Left ventricle myocardium inferior (tissue), 1 donor: ENCODE measurements around the gene SYPL2. TPM values are rescaled to one million over a fixed set of nuclear protein-coding genes. Genes with fewer than 3 reads are reported as not detected.
A peak's percentile ranks its signal among the peaks of the same experiment; 100 is the strongest.

Experiments used
- DNase-seq: peaks from one replicate; pipeline ENCODE4 v3.0.0-alpha.2; 2020
- H3K27ac ChIP-seq: fragments of 200-600 bp; replicated peaks from 2 replicates; pipeline ENCODE4 v1.8.0; 2021
- H3K27me3 ChIP-seq: fragments of 200-600 bp; 2 replicates; pipeline ENCODE4 v1.8.0; 2021; ENCODE audit warnings: low read depth
- H3K36me3 ChIP-seq: fragments of 200-600 bp; 2 replicates; pipeline ENCODE4 v1.8.0; 2021
- H3K4me1 ChIP-seq: fragments of 200-600 bp; 2 replicates; pipeline ENCODE4 v1.8.0; 2021
- H3K4me3 ChIP-seq: fragments of 200-600 bp; 2 replicates; pipeline ENCODE4 v1.8.0; 2021; ENCODE audit warnings: mild to moderate bottlenecking, moderate library complexity
- H3K9me3 ChIP-seq: fragments of 200-600 bp; replicated peaks from 2 replicates; pipeline ENCODE4 v1.8.0; 2021
- intact Hi-C: fragments of 100-400 bp; cut with micrococcal nuclease; formaldehyde crosslinking; loops from one replicate; pipeline ENCODE4 v1.11.0; 2022
- total RNA-seq: library from RNA; stranded (reverse); fragmentation: NEBNext Ultra II Directional; extraction: Animal tissue kit (Norgen Biotek cat#: 25700); gene quantifications from one replicate; pipeline ENCODE4 v1.2.1, GENCODE V29; 2021
- TF ChIP-seq, protein P1 (sequence below): fragments of 200-600 bp; IDR thresholded peaks from 2 replicates; pipeline ENCODE4 v1.8.0; 2021; ENCODE audit warnings: antibody characterized with exemption, mild to moderate bottlenecking, borderline replicate concordance
- donor health status: DM: no; HTN: yes; CAD: no; lungs with severe emphysema.

Gene SYPL2
- total RNA-seq, 1 donor from 2014 or later: 25.3 TPM

DNA sequence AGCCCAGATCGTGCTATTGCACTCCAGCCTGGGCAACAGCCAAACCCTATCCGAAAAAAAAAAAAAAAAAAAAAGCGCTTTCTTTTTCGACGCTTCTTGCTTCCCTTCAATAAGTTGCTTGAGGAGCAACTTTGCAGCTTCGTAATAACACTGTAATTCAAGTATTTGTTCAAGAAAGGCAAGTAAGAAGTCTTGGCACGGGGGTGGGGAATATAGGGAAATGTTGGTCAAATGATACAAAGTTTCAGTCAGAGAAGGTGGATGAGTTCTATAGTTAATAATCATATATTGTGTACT is 39.2 kb upstream of the SYPL2 start:
- H3K4me1 ChIP-seq: peaks cover 49% of the 10 kb centered on the region
- intact Hi-C loops: no loop called here
- H3K27me3 ChIP-seq: no peaks in the 10 kb centered on the region
- H3K9me3 ChIP-seq: no peaks in the 10 kb centered on the region
- no peaks in the 10 kb centered on the region for H3K36me3 ChIP-seq
- DNase-seq: no peak
- H3K27ac ChIP-seq: peak overlapping the region; percentile 93
- H3K4me3 ChIP-seq: peak overlapping the region; percentile 79
- TF ChIP-seq, protein P1, sequence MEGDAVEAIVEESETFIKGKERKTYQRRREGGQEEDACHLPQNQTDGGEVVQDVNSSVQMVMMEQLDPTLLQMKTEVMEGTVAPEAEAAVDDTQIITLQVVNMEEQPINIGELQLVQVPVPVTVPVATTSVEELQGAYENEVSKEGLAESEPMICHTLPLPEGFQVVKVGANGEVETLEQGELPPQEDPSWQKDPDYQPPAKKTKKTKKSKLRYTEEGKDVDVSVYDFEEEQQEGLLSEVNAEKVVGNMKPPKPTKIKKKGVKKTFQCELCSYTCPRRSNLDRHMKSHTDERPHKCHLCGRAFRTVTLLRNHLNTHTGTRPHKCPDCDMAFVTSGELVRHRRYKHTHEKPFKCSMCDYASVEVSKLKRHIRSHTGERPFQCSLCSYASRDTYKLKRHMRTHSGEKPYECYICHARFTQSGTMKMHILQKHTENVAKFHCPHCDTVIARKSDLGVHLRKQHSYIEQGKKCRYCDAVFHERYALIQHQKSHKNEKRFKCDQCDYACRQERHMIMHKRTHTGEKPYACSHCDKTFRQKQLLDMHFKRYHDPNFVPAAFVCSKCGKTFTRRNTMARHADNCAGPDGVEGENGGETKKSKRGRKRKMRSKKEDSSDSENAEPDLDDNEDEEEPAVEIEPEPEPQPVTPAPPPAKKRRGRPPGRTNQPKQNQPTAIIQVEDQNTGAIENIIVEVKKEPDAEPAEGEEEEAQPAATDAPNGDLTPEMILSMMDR: no peak

DNA sequence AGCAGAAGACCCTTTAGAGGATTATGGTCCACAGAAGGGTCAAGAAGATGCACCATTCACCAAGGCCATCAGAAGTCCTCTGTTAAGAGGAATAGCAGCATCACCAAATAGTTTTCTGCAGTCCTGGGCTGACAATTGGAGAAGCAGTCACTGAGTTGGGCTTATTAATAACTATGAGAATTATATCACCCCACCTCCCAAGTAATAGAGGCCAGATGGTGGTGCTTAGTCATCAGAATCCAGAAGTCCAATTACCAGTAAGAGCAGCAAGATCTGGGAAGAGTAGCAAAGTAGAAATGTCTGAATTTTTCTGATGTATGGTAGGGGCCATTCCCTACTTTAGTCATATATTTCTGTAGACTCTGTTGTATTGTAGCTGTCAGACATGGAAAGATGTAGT is 34.0 kb upstream of the SYPL2 start:
- intact Hi-C loops: no loop called here
- H3K36me3 ChIP-seq: no peaks in the 10 kb centered on the region
- no peak for DNase-seq

DNA sequence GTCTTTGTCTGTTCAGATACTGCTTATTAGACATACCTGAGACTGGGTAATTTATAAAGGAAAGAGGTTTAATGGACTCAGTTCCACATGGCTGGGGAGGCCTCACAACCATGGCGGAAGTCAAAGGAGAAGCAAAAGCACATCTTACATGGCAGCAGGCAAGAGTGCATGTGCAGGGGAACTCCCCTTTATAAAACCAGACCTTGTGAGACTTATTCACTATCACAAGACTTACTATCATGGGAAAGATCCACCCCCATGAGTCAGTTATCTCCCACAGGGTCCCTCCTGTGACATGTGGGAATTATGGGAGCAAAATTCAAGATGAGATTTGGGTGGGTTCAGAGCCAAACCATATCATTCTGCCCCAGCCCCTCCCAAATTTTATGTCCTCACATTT is 33.0 kb upstream of the SYPL2 start:
- TF ChIP-seq, protein P1: no peak
- no peak for DNase-seq
- Histone ChIP-seq H3K27me3 (no peaks in the 10 kb centered on the region), H3K4me1 (no peaks in the 10 kb centered on the region), H3K27ac (no peak overlapping the region), H3K4me3 (no peak overlapping the region), H3K36me3 (no peaks in the 10 kb centered on the region), H3K9me3 (no peaks in the 10 kb centered on the region)
- intact Hi-C loops: no loop called here

More for the DNA sequence above, 34.0 kb upstream of the SYPL2 start:
- Histone ChIP-seq H3K4me1 (peaks cover 8% of the 10 kb centered on the region), H3K27me3 (no peaks in the 10 kb centered on the region), H3K4me3 (no peak overlapping the region), H3K9me3 (no peaks in the 10 kb centered on the region), H3K27ac (no peak overlapping the region)
- TF ChIP-seq, protein P1: no peak

DNA sequence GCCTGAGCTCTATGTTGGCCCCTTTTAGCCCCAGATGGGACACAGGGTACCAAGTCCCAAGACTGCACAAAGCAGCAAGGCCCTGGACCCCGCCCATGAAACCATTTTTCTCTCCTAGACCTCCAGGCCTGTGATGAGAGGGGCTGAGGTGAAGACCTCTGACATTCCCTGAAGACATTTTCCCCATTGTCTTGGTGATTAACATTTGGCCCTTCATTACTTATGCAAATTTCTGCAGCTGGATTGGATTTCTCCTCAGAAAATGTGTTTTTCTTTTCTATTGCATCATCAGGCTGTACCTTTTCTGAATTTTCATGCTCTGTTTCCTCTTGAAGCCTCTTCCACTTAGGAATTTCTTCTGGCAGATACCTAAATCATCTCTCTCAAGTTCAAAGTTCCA is 31.9 kb upstream of the SYPL2 start:
- Histone ChIP-seq H3K4me3 (no peak overlapping the region), H3K9me3 (no peaks in the 10 kb centered on the region), H3K27me3 (no peaks in the 10 kb centered on the region), H3K4me1 (no peaks in the 10 kb centered on the region), H3K36me3 (no peaks in the 10 kb centered on the region), H3K27ac (no peak overlapping the region)
- TF ChIP-seq, protein P1: no peak
- intact Hi-C loops: no loop called here
- DNase-seq: no peak

DNA sequence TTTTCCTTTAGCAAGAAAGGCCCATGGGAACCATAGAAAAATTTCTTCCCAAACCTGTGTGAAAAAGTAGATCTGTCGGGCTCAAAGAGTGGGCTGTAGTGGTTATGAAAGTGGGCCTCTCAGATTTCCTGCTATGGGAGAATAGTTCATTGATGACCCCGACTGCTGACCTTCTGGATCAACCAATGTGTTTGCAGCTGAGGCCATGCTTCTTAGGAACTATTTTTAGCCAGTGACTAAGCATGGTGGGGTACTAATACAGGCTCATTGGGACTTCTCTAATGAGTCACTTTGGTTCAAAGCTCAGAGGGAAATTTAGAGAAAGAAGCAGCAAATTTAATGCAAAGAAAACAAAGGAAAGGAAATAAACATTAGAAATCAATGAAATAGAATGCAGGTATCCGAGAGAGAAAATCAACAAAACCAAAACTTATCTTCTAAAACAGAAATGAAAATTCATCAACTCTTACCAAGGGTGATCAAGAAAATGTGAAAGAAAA is 27.5 kb upstream of the SYPL2 start:
- Histone ChIP-seq H3K36me3 (no peaks in the 10 kb centered on the region), H3K27ac (peak overlapping the region; percentile 50), H3K9me3 (no peaks in the 10 kb centered on the region), H3K4me1 (no peaks in the 10 kb centered on the region), H3K4me3 (no peak overlapping the region), H3K27me3 (peaks cover 8% of the 10 kb centered on the region)
- no peak for DNase-seq
- TF ChIP-seq, protein P1: no peak
- intact Hi-C loops: no loop called here

DNA sequence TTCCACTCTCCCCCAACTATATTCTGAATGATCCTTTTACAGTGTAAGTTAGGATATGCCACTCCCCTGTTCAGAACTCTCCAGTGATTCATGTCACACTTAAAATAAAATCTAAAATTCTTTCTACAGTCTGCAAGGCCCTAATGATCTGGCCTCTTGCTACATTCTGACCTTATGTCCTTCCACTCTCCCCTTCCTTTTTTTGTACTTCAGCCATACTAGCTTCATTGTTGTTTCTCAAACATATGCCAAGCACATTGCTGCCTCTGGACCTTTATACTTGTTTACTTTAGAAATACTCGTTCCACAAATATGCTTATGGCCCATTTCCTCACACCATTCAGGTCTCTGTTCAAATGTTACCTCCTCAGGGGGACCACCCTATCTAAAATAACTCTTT is 25.3 kb upstream of the SYPL2 start:
- Histone ChIP-seq H3K4me1 (no peaks in the 10 kb centered on the region), H3K36me3 (no peaks in the 10 kb centered on the region), H3K4me3 (no peak overlapping the region), H3K9me3 (no peaks in the 10 kb centered on the region), H3K27me3 (peaks cover 18% of the 10 kb centered on the region), H3K27ac (no peak overlapping the region)
- no peak for DNase-seq
- intact Hi-C loops: no loop called here
- TF ChIP-seq, protein P1: no peak
